Gastrocnemius medialis (tissue), 4 donors: ENCODE data around the gene SIRPA.

Source experiments
- CTCF ChIP-seq, 5 experiments: fragments of 450-650 bp in 3 of 5; fragments of 200-600 bp in 2 of 5; sonication (generic) in 2 of 5; IDR thresholded peaks in 4 of 5; conservative IDR thresholded peaks in 1 of 5; 1 replicate in 4 of 5; 2 replicates in 1 of 5; pipeline ENCODE4 v1.5.1; 2016 to 2019; ENCODE audit warnings: antibody characterized with exemption in 5 of 5, mild to moderate bottlenecking in 3 of 5, moderate library complexity in 3 of 5
- POLR2A ChIP-seq, 2 donors: fragments of 450-650 bp; IDR thresholded peaks; one replicate each; pipeline ENCODE4 v1.6.1; 2017; ENCODE audit warnings: antibody characterized with exemption in 2 of 2, mild to moderate bottlenecking in 2 of 2, moderate library complexity in 2 of 2

GRCh38 chr20:1940581-1940980 is 45.4 kb downstream of the SIRPA start:
- TF ChIP-seq CTCF (IDR thresholded peaks at IDR 0.05 in 4 of 5, conservative IDR thresholded peaks at IDR 0.05 in 1 of 5) (no peak), POLR2A (IDR thresholded peaks at IDR 0.05) (no peak)
